Right ventricle myocardium superior (tissue), 1 donor: ENCODE data around the gene PSAP. TPM values are rescaled to one million over a fixed set of nuclear protein-coding genes. Genes with fewer than 3 reads are reported as not detected.

ENCODE experiments used
- microRNA-seq: library from miRNA; unstranded; fragments of <30 nt; microRNA quantifications from one replicate; pipeline ENCODE4 v1.2.0, GENCODE V29; 2020
- total RNA-seq: library from RNA; stranded (reverse); fragmentation: NEBNext Ultra II Directional; extraction: Animal tissue kit (Norgen Biotek cat#: 25700); gene quantifications from one replicate; pipeline ENCODE4 v1.2.1, GENCODE V29; 2021
- donor health status: DM: no; HTN: yes; CAD: no; lungs with severe emphysema.

Gene PSAP
- total RNA-seq, 1 donor from 2014 or later: 1,816 TPM

Small RNA genes within 50 kb of the gene (microRNA-seq; reads per million reads assigned to microRNA genes)
- not detected for gene MIR7152

Other genes starting within 250 kb of the PSAP start
- gene C10orf105, start 131.5 kb downstream of the PSAP start, total RNA-seq: 0.05 TPM
- gene VSIR, start 77.7 kb downstream of the PSAP start, total RNA-seq: 116 TPM
- 15.4 TPM for gene CHST3, start 113.1 kb upstream of the PSAP start, total RNA-seq
- gene SPOCK2, start 237.3 kb upstream of the PSAP start, total RNA-seq: 9.6 TPM